K562 (cell line): ENCODE measurements around the gene PKP1.

ENCODE experiments used
- E2F6 ChIP-seq, 2 experiments: IDR thresholded peaks; 2 replicates each; pipeline ENCODE4 v1.6.1; 2011; ENCODE audit warnings: borderline replicate concordance in 1 of 2, control low read depth in 1 of 2, low read depth in 1 of 2, low read length in 1 of 2, mild to moderate bottlenecking in 1 of 2, mixed read lengths in 1 of 2, moderate library complexity in 1 of 2; ENCODE audit not compliant: insufficient read depth in 1 of 2, insufficient read length in 1 of 2, poor library complexity in 1 of 2, severe bottlenecking in 1 of 2; ENCODE audit errors: extremely low read depth in 1 of 2
- EP300 ChIP-seq: IDR thresholded peaks from 2 replicates; pipeline ENCODE4 v1.6.1; 2012; ENCODE audit warnings: low read length, improper control_type of control experiment
- GATAD2B ChIP-seq: fragments of 450-650 bp; IDR thresholded peaks from 2 replicates; pipeline ENCODE4 v1.6.1; 2017; ENCODE audit warnings: mild to moderate bottlenecking, borderline replicate concordance
- MAFF ChIP-seq: IDR thresholded peaks from 2 replicates; pipeline ENCODE4 v1.6.1; 2012; ENCODE audit warnings: low read length, improper control_type of control experiment
- ZNF551 ChIP-seq: fragments of 250-450 bp; sonication (Bioruptor Pico); IDR thresholded peaks from 2 replicates; pipeline ENCODE4 v1.5.0; 2021; ENCODE audit warnings: mild to moderate bottlenecking, moderate library complexity
- TF ChIP-seq, protein P1 (sequence below): sonication (generic); formaldehyde crosslinking; IDR thresholded peaks from 2 replicates; pipeline ENCODE4 v1.8.1; 2023; ENCODE audit warnings: mild to moderate bottlenecking, missing genetic modification reagents, moderate library complexity

DNA sequence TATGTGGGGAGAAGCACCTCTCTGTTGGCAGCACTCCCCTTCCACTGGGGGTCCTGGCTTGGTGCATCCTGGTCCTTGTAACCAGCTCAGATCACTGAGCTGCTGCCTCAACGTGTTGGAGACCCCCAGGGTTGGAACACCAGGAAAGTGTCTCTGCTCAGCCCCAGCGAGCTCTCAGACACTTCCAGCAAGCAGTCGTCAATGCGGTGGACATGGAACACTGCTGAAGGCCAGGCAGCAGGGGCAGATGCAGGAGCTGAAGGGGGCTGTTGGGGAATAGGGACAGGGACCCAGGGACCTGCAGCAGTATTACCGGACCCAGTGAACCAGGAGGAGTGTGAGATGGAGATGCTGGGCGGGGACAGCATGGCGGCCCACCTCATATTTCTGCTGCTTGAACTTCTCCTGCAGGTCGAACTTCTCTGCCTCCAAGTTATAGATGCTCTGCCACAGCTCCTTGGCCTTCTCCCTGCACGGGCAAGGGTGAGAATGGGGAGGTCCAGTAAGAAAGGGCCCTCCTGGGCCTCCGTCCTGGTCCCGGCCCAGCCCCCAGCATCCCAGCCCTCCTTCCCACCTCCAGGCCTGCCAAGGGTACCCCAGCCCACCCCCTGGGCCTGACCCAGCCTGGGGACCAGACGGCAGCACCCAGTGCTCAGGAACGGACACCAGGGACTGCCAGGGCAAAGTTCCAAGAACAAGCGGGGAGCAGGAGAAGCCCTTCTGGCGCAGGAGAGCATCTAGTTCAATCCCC is 77.8 kb downstream of the PKP1 start:
- TF ChIP-seq ZNF551 (CRISPR knock-in tag), result no peak
- TF ChIP-seq E2F6 (IDR thresholded peaks at IDR 0.05; ENCODE audit: borderline replicate concordance in 1 of 2, extremely low read depth in 1 of 2, insufficient read depth in 1 of 2, insufficient read length in 1 of 2, low read depth in 1 of 2, low read length in 1 of 2, poor library complexity in 1 of 2, severe bottlenecking in 1 of 2), result no peak
- TF ChIP-seq EP300, result no peak
- no peak for TF ChIP-seq GATAD2B
- no peak for TF ChIP-seq MAFF
- TF ChIP-seq, protein P1, sequence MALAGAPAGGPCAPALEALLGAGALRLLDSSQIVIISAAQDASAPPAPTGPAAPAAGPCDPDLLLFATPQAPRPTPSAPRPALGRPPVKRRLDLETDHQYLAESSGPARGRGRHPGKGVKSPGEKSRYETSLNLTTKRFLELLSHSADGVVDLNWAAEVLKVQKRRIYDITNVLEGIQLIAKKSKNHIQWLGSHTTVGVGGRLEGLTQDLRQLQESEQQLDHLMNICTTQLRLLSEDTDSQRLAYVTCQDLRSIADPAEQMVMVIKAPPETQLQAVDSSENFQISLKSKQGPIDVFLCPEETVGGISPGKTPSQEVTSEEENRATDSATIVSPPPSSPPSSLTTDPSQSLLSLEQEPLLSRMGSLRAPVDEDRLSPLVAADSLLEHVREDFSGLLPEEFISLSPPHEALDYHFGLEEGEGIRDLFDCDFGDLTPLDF, result no peak
